ENCODE results near the gene ENAH.

GRCh38 chr1:225534135-225534534, 118.8 kb downstream of the ENAH start:
- TF ChIP-seq CTCF (IDR thresholded peaks at IDR 0.05) (no peak), MAX (IDR thresholded peaks at IDR 0.05; ENCODE audit: low read depth) (no peak), EP300 (IDR thresholded peaks at IDR 0.05; ENCODE audit: borderline replicate concordance in 1 of 2, low read depth in 1 of 2, low read length in 1 of 2) (no peak), PBX3 (IDR thresholded peaks at IDR 0.05) (no peak), JUND (IDR thresholded peaks at IDR 0.05) (no peak)
